ENCODE results near the gene TRPC1.

- TF ChIP-seq ATF2 (tag by site-specific recombination; IDR thresholded peaks at IDR 0.05; ENCODE audit: low read depth) (no peak), KLF17 (tag by site-specific recombination; IDR thresholded peaks at IDR 0.05) (no peak), ZSCAN16 (tag by site-specific recombination; IDR thresholded peaks at IDR 0.05) (no peak), CTCF (tag by site-specific recombination; IDR thresholded peaks at IDR 0.05) (no peak), SETDB1 (IDR thresholded peaks at IDR 0.05; ENCODE audit: insufficient read length, low read length) (no peak), KLF8 (tag by site-specific recombination; IDR thresholded peaks at IDR 0.05) (no peak), ZNF239 (tag by site-specific recombination; IDR thresholded peaks at IDR 0.05) (no peak)
Measured at GRCh38 chr3:142778541-142778940, 54.7 kb downstream of the TRPC1 start.
